HG03565 (cell line): ENCODE data around the gene EFCAB6.

Experiments used
- ATAC-seq: cut with Tn5 transposase; IDR thresholded peaks from one replicate; pipeline ENCODE4 v1.9.1; 2021; ENCODE audit warnings: mild to moderate bottlenecking, moderate library complexity; ENCODE audit not compliant: unreplicated experiment

Gene EFCAB6

DNA sequence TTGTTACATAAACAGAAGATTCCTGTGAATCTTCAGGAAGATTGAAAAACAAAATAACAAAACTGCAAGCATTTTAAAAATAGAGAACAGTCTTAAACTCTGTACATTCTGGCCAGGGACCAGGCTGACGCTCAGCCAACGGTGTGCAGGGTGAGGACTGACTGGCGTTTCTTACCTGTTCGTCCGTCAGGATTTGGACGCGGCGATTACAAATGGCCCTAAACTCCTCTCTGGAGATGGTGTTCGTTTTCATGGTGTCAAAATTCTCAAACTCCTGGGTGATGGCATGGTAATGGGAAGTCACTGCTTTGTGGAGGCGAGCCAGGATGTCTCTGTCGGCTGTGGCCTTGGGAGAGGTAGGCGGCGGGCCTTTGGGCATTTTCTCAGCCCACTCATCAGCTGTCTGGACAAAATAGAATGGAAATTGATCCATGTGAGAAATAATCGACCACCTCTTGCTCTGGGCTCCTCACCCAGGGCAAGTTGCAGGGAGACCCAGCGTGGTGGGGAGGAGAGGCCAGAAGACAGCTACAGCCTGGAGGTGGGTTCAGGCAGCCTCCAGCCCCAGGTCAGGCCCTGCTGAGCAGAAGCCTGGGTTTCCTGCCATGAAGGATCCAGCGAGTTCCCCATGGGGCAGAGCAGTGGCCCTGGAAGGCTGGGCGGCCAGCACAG lies 257.3 kb downstream of the EFCAB6 start:
- no peak for ATAC-seq

DNA sequence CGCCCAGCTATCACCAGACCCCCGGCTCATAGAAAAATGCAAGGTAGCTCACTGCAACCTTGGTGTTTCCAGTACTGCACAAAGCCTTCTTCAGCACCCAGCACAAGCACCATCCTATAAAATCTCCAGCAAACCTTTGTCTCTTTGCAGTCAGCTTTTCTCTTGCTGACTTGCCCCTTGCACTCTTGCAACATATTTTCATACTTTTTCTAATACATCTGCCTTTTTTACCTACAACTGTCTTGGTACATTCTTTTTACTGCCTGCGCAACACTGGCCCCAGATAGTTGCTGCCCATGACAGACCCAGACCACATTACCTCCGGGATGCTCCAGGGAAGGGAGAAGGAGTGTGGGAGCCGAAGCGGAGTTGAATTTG lies 257.9 kb downstream of the EFCAB6 start:
- no peak for ATAC-seq

GRCh38 chr22:43553451-43554258 lies 258.4 kb downstream of the EFCAB6 start:
- ATAC-seq: no peak

GRCh38 chr22:43550672-43551071 lies 261.4 kb downstream of the EFCAB6 start:
- no peak for ATAC-seq

DNA sequence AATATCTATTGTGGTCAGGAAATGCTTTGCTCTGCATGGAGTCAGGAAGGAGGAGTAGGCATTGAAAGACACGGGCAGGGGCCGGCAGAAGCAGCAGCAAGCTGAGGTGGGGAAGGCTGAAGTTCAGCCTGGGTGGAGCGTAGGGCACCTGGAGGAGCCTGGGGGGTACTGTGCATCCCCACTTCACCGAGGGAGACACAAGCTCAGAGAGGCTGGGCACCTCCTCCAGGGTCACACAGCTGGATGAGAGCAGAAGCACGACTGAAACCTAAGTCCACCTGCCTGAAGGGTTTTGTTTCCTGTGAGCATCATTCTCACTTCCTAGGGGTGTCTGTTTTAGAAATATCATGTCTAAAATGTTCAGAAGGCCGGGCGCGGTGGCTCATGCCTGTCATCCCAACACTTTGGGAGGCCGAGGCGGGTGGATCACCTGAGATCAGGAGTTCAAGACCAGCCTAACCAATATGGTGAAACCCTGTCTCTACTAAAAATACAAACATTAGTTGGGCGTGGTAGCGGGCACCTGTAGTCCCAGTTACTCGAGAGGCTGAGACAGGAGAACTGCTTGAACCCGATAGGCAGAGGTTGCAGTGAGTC lies 262.0 kb downstream of the EFCAB6 start:
- no peak for ATAC-seq

DNA sequence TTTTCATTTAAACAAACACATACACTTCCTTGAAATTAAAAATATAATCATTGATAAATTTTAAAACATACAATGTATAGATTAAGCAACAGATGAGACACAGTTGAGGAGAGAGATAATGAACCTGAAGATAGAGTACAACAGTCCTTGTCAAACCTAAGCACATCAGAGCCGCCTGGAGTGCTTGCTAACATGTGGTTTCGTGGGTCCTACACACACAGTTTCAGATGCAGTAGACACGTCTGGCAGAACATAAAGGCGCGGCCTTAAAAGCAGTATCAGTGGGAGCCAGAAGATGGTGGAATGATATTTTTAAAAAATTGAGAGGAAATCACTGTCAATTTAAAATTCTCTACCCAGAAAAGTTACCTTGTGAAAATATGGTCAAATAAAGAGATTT lies 265.9 kb downstream of the EFCAB6 start:
- ATAC-seq: no peak

DNA sequence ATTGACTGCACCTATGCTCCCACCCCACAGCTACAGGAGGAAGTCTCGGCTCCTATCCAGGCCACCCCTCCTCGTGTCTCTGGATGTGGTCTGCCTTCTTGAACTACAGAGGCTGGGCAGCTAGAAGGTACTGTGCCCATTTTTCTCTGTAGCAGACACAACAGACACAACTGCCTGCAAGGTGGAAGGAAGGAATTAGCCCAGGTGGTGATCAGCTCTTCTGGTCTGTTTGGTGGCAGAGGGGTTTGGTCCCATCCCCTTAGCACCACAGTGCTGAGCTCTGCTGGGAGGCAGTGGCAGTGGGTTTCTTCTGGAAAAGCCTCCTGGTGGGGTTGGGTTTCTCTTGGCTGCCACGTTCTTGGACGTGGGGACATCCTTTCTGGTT lies 267.8 kb downstream of the EFCAB6 start:
- ATAC-seq: no peak

DNA sequence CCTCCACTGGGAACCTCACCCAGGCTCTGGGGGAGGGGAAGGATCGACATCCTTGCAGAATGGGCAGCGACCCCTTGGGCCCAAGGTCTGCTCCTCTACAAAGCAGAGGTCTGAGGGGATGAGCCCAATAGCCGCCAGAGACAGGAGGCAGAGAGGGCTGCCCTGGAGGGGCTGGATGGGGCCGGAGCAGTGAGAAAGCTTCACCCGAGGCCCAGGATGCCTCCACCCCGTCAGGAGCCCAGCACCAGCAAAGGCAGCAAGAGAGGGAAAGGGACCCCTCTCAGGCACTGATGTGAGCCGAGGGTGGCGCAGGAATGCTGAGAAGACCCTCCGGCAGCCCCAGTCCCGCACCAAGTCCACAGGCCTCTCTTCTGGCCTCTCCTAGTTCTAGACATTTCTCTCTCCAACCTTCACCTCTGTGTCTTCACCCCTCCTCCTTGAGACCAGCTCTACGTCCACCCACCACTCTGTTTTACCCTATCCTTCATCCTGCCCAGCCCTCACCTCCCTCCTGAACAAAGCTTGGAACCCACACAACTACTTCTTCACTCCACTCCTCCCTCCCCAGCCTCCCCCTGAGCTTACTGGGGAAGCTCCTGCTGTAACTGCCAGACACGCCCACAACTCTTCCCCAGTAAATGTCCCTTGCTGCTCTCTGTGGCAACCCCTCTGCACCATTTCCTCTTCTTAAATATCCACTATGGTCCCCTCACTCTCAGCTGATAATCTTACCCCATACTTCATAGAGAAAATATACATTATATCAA lies 268.4 kb downstream of the EFCAB6 start:
- no peak for ATAC-seq

DNA sequence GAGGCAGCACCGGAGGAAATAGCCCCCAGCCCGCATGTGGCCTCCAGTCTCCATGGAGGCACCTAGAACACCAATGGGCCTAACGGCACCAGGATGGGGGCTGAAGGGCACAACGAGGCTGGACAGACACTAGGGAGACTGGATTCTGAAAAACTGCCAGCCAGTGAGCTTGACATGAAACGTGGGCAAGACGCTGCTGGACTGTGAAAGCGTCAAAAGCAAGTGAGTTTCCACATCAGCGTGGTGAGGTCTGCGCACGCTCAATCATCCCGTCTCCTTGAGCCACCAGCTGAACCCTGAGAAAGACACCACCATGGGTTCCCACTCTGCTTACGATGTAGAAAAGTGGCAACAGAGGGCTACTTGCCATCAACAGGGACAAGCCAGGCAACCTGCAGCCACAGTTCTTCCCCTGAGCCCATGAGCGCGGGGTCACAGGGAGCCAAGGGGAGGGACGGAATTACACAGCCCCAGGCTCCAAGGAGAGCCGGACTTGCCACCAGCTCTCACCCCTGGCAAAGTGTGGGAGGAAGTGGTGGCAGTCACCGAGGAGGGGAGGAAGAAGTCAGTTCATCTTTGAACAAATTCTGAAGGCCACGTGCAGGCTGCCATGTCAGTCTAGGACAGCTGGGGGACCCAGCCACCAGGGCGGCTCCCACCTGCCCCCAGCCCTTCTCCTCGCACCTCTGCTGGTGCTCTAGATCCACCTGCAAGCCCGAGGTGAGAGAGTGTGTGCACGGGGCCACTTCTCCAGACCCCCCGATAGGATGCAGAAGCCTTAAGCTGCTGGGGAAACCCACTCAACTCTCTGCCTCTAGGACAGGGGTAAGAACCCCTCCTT lies 269.2 kb downstream of the EFCAB6 start:
- ATAC-seq: no peak

DNA sequence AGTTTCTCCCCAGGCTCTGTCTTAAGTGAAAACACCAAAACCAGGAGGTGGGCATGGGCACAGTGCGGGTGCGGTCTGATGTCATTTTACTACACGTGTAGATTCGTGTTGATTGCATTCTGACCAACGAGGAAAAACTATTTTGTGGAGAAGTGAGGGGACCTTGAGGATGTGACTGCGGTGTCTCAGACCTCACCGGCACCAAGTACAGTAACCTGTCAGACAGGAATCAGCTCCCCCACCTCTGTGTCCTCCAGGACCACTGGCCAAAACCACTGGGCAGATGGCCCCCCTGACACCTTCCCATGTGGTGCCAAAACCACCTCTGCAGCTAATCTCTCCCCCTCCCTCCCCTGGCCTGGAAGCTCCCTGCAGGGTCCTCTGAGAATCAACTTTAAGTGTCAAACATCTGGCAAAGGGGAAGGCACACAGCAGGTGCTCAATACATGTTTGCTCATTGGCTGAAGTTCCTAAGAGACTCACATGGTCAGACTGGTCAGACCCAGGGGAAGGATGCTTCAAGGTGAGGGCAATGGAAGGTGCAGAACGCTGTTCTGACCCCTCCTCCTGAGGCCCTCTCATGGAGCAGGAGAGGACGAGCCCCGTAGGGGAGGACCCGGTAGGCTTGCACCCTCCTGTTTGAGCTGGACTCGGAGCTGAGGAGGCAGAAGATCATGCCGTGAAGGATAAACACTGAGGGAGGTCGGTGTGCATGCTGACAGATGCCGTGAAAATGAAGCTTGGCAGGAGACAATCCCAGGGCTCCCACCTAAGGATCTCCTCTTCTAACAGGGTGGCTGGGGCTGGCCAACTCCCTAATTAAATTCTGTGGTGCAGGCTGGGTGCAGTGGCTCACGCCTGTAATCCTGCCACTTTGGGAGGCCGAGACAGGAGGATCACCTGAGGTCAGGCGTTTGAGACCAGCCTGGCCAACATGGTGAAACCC lies 270.4 kb downstream of the EFCAB6 start:
- no peak for ATAC-seq

- no peak for ATAC-seq
Measured at GRCh38 chr22:43541022-43541421, 271.1 kb downstream of the EFCAB6 start.

DNA sequence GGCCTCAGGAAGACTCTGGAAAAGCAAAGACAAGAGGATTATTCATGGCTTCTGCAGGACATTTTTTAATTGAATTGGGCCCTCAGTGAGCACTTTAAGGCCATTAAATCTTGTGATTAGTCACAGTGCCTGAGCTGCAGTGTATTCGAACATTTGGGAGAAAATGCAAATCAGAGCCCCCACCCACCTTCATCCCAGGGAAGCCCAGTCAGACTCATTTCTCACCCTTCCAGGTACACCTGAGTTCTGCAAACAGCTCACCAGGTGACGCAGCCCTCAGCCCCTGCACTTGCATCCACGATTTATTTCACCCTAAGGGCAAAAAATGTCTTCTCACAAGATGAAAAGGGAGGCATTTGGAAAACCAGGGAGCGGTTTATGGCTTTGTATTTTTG lies 271.6 kb downstream of the EFCAB6 start:
- ATAC-seq: no peak

DNA sequence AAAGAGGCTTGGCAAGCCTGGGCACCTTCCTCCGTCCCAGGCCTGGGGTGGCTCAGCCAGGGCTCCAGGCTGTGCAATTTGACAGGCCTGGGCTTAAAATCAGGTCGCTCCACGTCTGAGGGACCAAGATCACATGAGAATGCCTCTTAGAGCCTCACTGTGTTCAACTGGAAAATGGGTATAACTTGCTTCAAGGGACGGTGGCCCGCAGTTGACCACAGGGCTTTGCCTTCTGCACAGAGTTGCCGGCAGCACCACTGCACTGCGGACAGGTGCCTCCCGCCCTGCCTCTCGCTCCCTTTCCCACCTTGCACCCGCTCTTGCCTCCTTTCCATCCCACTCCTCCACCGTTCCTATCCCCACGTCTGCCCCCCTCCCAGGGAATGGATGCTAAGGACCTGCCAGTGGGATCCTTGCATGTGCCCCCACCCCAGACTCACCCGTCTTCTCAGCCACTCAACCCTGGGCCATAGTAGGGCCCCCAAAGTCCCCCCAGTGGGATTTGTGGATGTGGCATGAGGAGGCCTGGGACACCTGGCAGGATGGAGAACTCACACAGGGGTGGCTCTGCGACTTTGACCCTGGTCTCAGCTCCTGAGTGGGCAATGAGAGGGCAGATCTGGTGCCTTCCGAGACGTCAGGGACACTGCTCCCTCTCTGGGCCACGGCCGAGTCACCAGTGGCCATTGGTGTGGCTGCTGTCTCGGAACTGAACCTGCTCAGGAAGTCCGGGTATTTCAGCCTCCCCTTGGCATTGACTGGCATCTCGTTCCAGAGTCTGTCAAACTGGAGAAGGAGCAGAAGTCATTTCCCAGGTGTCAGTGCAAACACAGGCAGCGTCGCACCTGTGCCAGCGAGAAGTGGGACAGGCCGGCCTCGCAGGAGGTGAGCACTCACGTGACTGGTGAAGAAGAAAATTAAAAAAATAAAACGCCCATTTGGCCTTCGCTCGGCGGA lies 272.3 kb downstream of the EFCAB6 start:
- no peak for ATAC-seq

- ATAC-seq: no peak
Measured at GRCh38 chr22:43537019-43537585, 275.0 kb downstream of the EFCAB6 start.

DNA sequence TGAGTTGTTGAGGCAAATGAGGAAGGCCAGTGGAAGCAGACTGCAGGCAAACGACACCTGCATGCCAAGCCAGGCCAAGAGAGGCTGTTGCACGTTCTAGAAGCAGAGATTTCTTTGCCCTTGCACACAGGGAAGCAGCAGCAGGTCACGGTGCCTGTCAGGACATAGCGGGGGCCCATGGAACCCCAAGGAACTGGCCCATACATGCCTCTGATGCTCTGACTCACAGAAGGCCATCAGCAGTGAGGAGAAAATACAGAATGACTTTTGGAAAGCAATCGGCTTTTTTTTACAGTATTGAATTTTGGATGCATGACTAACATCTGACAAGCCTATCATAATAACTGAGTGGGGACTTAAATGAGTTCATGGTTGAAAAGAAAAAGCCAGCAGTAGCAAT lies 276.4 kb downstream of the EFCAB6 start:
- no peak for ATAC-seq

- ATAC-seq: no peak
Measured at GRCh38 chr22:43535336-43535735, 276.8 kb downstream of the EFCAB6 start.

GRCh38 chr22:43534916-43535315 lies 277.2 kb downstream of the EFCAB6 start:
- ATAC-seq: no peak
